Activated T-helper 17 cell treated with anti-CD3 and anti-CD28 coated beads, Interleukin-2, amount 50 U/mL, for 72 hours (primary cell): ENCODE results near the gene MAML3. TPM values are rescaled to one million over a fixed set of nuclear protein-coding genes. Genes with fewer than 3 reads are reported as not detected.

Experiments used
- ATAC-seq: fragments of 150-1000 bp; cut with Tn5 transposase; replicated peaks from 2 replicates; pipeline ENCODE4 v1.10.0; 2021; ENCODE audit warnings: mild to moderate bottlenecking, moderate library complexity
- H3K27ac Mint-ChIP-seq: one replicate; pipeline ENCODE4 v1.8.0; 2022; ENCODE audit warnings: mixed read lengths
- H3K27me3 Mint-ChIP-seq: one replicate; pipeline ENCODE4 v1.8.0; 2022; ENCODE audit warnings: mixed read lengths
- H3K36me3 Mint-ChIP-seq: one replicate; pipeline ENCODE4 v1.8.0; 2022; ENCODE audit warnings: low read depth, mild to moderate bottlenecking, mixed read lengths
- H3K4me1 Mint-ChIP-seq: one replicate; pipeline ENCODE4 v1.8.0; 2022; ENCODE audit warnings: mixed read lengths
- H3K4me3 Mint-ChIP-seq: one replicate; pipeline ENCODE4 v1.8.0; 2022; ENCODE audit warnings: mild to moderate bottlenecking, mixed read lengths
- H3K9me3 Mint-ChIP-seq: one replicate; pipeline ENCODE4 v1.8.0; 2022; ENCODE audit warnings: mixed read lengths
- total RNA-seq, 2 donors: library from RNA; stranded (reverse); gene quantifications; one replicate each; pipeline ENCODE4 v1.2.3, GENCODE V29; 2022

MAML3 gene
- total RNA-seq, 2 donors from 2014 or later: 0.98 to 1.3 TPM

DNA sequence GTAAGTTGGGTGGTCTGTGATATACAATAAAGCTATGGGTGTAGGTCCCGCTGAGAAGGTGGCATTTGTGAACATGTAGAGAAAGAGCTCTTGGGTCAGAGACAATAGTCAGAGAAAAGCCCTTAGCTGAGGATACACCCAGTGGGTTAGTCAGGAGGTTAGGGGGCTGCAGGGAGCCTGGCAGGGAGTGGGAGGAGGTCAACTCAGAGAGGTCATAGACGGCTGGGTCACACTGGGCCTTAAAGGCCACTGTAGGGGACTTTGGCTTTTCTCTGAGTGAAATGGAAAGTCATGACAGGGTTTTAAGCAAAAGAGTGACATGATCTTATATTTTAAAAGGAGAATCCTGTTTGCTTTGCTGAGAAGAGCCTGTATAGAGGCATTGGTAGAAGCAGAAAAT, 471.7 kb downstream of the MAML3 start:
- Mint-ChIP-seq H3K9me3 (no peaks in the 10 kb centered on the region), H3K27ac (peak overlapping the region; percentile 11), H3K4me3 (no peak overlapping the region), H3K36me3 (peaks cover 11% of the 10 kb centered on the region), H3K4me1 (peaks cover 4% of the 10 kb centered on the region), H3K27me3 (no peaks in the 10 kb centered on the region)
- ATAC-seq: no peak

DNA sequence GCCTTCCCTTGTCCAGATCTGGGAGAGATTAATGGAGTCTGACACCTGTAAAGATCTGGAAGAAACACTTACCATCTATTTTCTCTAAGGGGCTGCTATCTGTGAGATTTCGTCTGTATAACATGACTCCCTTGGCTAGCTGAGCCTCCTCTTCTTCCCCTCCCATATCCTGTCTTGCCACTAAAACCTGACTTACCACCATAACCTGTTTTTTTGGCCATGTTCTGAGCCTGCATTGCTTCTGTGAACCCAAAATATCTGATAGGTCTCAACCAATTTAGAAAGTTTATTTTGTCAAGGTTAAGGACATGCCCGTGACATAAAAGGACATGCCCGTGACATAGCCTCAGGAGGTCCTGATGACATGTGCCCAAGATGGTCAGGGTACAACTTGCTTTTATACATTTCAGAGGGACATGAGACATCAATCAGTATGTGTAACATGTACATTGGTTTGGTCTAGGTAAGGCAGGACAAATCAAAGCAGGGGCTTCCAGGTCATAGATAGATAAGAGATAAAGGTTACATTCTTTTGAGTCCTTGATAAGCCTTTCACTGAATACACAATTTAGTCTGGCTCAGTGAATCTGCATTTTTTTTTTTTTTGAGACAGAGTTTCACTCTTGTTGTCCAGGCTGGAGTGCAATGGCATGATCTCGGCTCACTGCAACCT, 476.9 kb downstream of the MAML3 start:
- no peaks in the 10 kb centered on the region for H3K9me3 Mint-ChIP-seq

GRCh38 chr4:139676365-139676764, 477.6 kb downstream of the MAML3 start:
- Mint-ChIP-seq H3K36me3 (peaks cover 5% of the 10 kb centered on the region), H3K27me3 (no peaks in the 10 kb centered on the region), H3K27ac (no peak overlapping the region), H3K9me3 (no peaks in the 10 kb centered on the region), H3K4me1 (no peaks in the 10 kb centered on the region), H3K4me3 (no peak overlapping the region)
- ATAC-seq: no peak

More for the DNA sequence above, 476.9 kb downstream of the MAML3 start:
- Mint-ChIP-seq H3K4me1 (no peaks in the 10 kb centered on the region), H3K27me3 (no peaks in the 10 kb centered on the region), H3K27ac (peak overlapping the region; percentile 16), H3K4me3 (no peak overlapping the region), H3K36me3 (peaks cover 5% of the 10 kb centered on the region)
- no peak for ATAC-seq

DNA sequence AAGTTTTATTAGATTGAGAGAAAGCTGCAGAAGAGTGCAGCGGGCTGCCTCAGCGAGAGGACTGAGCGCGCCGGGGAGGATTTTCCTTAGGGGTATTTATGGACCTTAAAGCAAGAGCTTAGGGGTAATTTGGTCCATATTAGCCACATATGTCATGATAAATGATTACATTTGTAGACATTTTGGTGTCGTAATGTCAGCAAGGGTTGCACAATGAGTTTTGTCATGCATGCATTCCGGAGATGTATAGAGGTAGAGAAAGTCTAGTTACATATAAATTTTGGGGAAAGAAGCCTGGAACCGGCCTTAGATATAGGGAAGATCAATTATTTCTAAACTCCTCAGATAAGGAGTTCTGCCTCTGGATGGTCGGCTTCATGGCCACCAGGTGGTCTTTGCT, 478.3 kb downstream of the MAML3 start:
- ATAC-seq: no peak
- Mint-ChIP-seq H3K9me3 (no peaks in the 10 kb centered on the region), H3K27me3 (no peaks in the 10 kb centered on the region), H3K4me3 (no peak overlapping the region), H3K27ac (no peak overlapping the region), H3K36me3 (peaks cover 5% of the 10 kb centered on the region), H3K4me1 (no peaks in the 10 kb centered on the region)

DNA sequence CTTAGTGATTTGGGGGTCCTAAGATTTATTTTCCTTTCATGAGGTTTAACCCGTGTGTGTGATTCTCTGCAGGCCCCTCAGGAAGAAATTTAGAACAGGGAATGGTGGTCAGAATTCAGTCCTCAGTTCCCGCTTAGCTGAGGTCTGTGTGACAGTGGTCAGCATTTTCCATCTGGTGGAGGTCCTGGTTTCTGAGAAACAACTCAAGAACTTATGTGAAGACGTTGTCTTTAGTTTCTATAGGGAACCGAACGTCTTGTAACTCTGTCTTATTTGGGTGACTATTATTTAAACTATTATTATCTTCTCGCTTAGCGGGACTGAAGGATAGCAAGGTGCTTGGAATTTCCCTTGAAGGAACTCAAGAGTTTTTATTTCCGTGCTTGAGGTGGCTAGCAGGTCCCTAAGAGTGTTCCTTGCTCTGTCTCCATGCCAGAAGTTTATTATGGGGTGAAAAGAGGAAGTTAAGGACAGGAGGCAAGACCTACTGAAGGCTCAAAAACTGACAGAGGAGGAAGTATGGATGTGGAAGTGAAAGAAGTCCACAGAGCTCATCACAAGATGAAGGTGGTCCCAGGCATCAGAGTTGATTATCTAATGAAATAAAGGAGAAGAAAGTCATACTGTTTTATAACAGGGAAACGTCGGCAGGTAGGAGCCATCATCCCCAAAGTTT, 479.0 kb downstream of the MAML3 start:
- Mint-ChIP-seq H3K27me3 (no peaks in the 10 kb centered on the region), H3K27ac (no peak overlapping the region), H3K9me3 (no peaks in the 10 kb centered on the region), H3K4me3 (no peak overlapping the region), H3K36me3 (peaks cover 5% of the 10 kb centered on the region), H3K4me1 (no peaks in the 10 kb centered on the region)
- no peak for ATAC-seq

- Mint-ChIP-seq H3K9me3 (no peaks in the 10 kb centered on the region), H3K4me1 (no peaks in the 10 kb centered on the region), H3K4me3 (no peak overlapping the region), H3K27ac (no peak overlapping the region), H3K36me3 (no peaks in the 10 kb centered on the region), H3K27me3 (no peaks in the 10 kb centered on the region)
- no peak for ATAC-seq
Measured at GRCh38 chr4:139672732-139673131, 481.3 kb downstream of the MAML3 start.

GRCh38 chr4:139672215-139672614, 481.8 kb downstream of the MAML3 start:
- Mint-ChIP-seq H3K4me1 (no peaks in the 10 kb centered on the region), H3K27ac (no peak overlapping the region), H3K27me3 (no peaks in the 10 kb centered on the region), H3K9me3 (no peaks in the 10 kb centered on the region), H3K4me3 (no peak overlapping the region), H3K36me3 (no peaks in the 10 kb centered on the region)
- ATAC-seq: no peak

DNA sequence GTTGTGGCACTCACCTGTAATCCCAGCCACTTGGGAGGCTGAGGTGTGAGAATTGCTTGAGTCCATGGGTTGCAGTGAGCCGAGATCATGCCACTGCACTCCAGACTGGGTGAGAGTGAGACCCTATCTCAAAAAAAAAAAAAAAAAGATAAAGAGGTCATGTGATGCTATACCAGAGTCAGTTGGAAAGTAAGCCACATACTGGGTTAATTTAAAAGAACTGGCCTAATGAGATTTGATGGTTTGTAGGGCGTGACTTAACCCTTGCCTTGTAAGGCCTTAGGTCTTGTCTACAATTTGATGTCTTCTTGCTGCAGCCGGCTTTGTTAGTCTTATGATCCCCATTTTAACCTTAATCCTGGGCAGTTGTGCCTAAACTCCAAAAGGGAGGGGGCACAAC, 483.2 kb downstream of the MAML3 start:
- no peaks in the 10 kb centered on the region for H3K27me3 Mint-ChIP-seq
- peaks cover 5% of the 10 kb centered on the region for H3K4me1 Mint-ChIP-seq
- H3K27ac Mint-ChIP-seq: no peak overlapping the region
- H3K36me3 Mint-ChIP-seq: no peaks in the 10 kb centered on the region
- no peak overlapping the region for H3K4me3 Mint-ChIP-seq
- no peaks in the 10 kb centered on the region for H3K9me3 Mint-ChIP-seq
- ATAC-seq: no peak

- H3K36me3 Mint-ChIP-seq: no peaks in the 10 kb centered on the region
- no peak overlapping the region for H3K4me3 Mint-ChIP-seq
- ATAC-seq: no peak
- H3K4me1 Mint-ChIP-seq: peaks cover 5% of the 10 kb centered on the region
- no peaks in the 10 kb centered on the region for H3K9me3 Mint-ChIP-seq
- no peaks in the 10 kb centered on the region for H3K27me3 Mint-ChIP-seq
- H3K27ac Mint-ChIP-seq: no peak overlapping the region
Measured at GRCh38 chr4:139669890-139670289, 484.1 kb downstream of the MAML3 start.

DNA sequence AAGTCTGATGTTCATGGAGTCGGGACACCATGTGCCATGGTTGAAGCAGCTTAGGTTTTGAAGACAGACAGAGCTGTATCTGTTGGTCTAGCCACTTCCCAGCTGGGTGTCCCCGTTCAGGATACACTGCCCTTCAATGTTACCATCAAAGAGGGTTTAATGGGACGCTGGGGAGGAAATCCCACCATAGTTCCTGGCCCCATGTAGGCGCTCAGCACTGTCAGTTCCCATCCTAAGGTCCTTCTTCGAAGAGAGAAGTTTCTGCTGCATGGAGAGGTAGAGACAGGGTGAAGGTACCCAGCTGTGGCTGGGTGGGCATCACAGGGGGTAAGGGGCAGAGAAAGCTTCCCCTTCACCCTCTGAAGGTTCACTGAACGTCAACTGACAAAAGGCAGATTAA, 484.6 kb downstream of the MAML3 start:
- no peaks in the 10 kb centered on the region for H3K36me3 Mint-ChIP-seq
- H3K4me1 Mint-ChIP-seq: peaks cover 5% of the 10 kb centered on the region
- no peak overlapping the region for H3K4me3 Mint-ChIP-seq
- no peaks in the 10 kb centered on the region for H3K27me3 Mint-ChIP-seq
- no peaks in the 10 kb centered on the region for H3K9me3 Mint-ChIP-seq
- no peak for ATAC-seq
- no peak overlapping the region for H3K27ac Mint-ChIP-seq

DNA sequence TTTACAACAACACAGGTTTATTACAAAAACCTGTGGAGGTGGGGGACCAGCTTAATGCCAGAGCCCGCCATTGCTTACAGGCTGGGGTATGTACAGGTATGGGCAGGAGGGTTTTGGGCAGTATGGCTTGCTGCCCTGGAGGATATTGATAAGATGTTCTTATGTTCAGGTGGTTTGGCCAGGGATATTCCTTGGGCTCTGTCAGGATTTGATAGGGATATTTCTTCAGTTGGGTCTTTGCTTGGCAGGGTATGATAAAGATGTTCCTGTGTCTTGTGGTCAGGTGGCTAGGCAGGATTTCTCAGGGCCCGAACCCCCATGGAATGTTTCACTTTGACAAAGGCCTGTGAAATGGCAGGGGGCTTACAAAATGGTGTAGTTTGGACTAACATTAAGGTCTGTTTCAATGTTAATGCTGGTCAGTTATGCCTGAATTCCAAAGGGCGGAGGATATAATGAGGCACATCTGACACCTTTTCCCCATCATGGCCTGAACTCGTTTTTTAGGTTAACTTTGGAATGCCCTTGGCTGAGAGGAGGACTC, 485.3 kb downstream of the MAML3 start:
- no peaks in the 10 kb centered on the region for H3K9me3 Mint-ChIP-seq
- no peaks in the 10 kb centered on the region for H3K27me3 Mint-ChIP-seq
- peaks cover 5% of the 10 kb centered on the region for H3K4me1 Mint-ChIP-seq
- ATAC-seq: no peak
- H3K27ac Mint-ChIP-seq: no peak overlapping the region
- H3K4me3 Mint-ChIP-seq: no peak overlapping the region
- H3K36me3 Mint-ChIP-seq: no peaks in the 10 kb centered on the region

DNA sequence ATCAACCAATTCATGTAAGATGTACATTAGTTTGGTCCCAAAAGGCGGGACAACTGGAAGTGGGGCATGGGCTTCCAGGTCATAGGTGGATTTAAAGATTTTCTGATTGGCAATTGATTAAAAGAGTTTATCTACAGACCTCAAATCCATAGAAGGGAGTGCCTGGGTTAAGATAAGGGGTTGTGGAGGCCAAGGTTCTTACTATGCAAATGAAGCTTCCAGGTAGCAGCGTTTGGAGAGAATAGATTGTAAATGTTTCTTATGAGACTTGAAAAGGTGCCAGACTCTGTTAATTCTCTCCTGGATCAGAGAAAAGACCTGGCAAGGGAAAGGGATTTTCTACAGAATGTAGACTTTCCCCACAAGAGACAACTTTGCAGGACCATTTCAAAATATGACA, 485.9 kb downstream of the MAML3 start:
- Mint-ChIP-seq H3K36me3 (no peaks in the 10 kb centered on the region), H3K27ac (peak overlapping the region; percentile 17), H3K9me3 (no peaks in the 10 kb centered on the region), H3K4me3 (peak overlapping the region; percentile 93), H3K27me3 (no peaks in the 10 kb centered on the region), H3K4me1 (peaks cover 5% of the 10 kb centered on the region)
- ATAC-seq: no peak

Other genes starting within 250 kb of the MAML3 start
- gene SCOC, start 219.5 kb upstream of the MAML3 start, total RNA-seq: 10 to 100 TPM; 28.5 to 35.7 TPM